H9 (cell line): Measurements from ENCODE around the gene EFNB2. TPM values are rescaled to one million over a fixed set of nuclear protein-coding genes. Genes with fewer than 3 reads are reported as not detected.

Experiments used
- DNase-seq: peaks from one replicate; pipeline ENCODE4 v3.0.0-alpha.2; 2017
- H2AFZ ChIP-seq: one replicate; pipeline ENCODE4 v1.6.1; 2013; ENCODE audit warnings: mild to moderate bottlenecking, low read length, control low read depth, moderate library complexity
- H2AK5ac ChIP-seq: 2 replicates; pipeline ENCODE4 v1.6.1; 2013; ENCODE audit warnings: low read length, control low read depth, mixed read lengths; ENCODE audit not compliant: insufficient read length
- H2BK120ac ChIP-seq: one replicate; pipeline ENCODE4 v1.6.1; 2013; ENCODE audit warnings: low read depth, mild to moderate bottlenecking, low read length, control low read depth, inconsistent platforms; ENCODE audit not compliant: poor library complexity, severe bottlenecking
- H2BK12ac ChIP-seq: 2 replicates; pipeline ENCODE4 v1.6.1; 2013; ENCODE audit warnings: low read length, control low read depth, mixed read lengths, low read depth; ENCODE audit not compliant: insufficient read length
- H2BK15ac ChIP-seq: 2 replicates; pipeline ENCODE4 v1.6.1; 2013; ENCODE audit warnings: low read depth, low read length, control low read depth
- H2BK20ac ChIP-seq: one replicate; pipeline ENCODE4 v1.6.1; 2013; ENCODE audit warnings: low read depth, mild to moderate bottlenecking, low read length, control low read depth, inconsistent platforms; ENCODE audit not compliant: poor library complexity, severe bottlenecking
- H2BK5ac ChIP-seq: 2 replicates; pipeline ENCODE4 v1.6.1; 2013; ENCODE audit warnings: low read length, control low read depth, mixed read lengths; ENCODE audit not compliant: insufficient read length
- H3K14ac ChIP-seq: 2 replicates; pipeline ENCODE4 v1.6.1; 2013; ENCODE audit warnings: low read length, control low read depth; ENCODE audit not compliant: insufficient read depth
- H3K18ac ChIP-seq: 2 replicates; pipeline ENCODE4 v1.6.1; 2013; ENCODE audit warnings: low read depth, mild to moderate bottlenecking, mixed read lengths, low read length, control low read depth; ENCODE audit not compliant: insufficient read length
- H3K23ac ChIP-seq: 2 replicates; pipeline ENCODE4 v1.6.1; 2013; ENCODE audit warnings: low read length, control low read depth, mixed read lengths, low read depth; ENCODE audit not compliant: insufficient read length
- H3K23me2 ChIP-seq: 2 replicates; pipeline ENCODE4 v1.6.1; 2013; ENCODE audit warnings: low read depth, mild to moderate bottlenecking, mixed read lengths, low read length, control low read depth; ENCODE audit not compliant: insufficient read length, poor library complexity, severe bottlenecking
- H3K27ac ChIP-seq: 2 replicates; pipeline ENCODE4 v1.5.1; 2013; ENCODE audit warnings: low read length, control low read depth, mixed read lengths, low read depth; ENCODE audit not compliant: insufficient read length
- H3K27me3 ChIP-seq: 2 replicates; pipeline ENCODE4 v1.6.1; 2013; ENCODE audit warnings: low read length, control low read depth, inconsistent platforms; ENCODE audit not compliant: insufficient read depth
- H3K4ac ChIP-seq: 2 replicates; pipeline ENCODE4 v1.6.1; 2013; ENCODE audit warnings: low read depth, mild to moderate bottlenecking, control low read depth, inconsistent platforms, low read length, moderate library complexity
- H3K4me1 ChIP-seq: 2 replicates; pipeline ENCODE4 v1.6.1; 2013; ENCODE audit warnings: low read length, control low read depth, inconsistent platforms; ENCODE audit not compliant: insufficient read depth
- H3K4me2 ChIP-seq: 2 replicates; pipeline ENCODE4 v1.6.1; 2013; ENCODE audit warnings: low read length, control low read depth, mixed read lengths; ENCODE audit not compliant: insufficient read length, insufficient read depth
- H3K56ac ChIP-seq: 2 replicates; pipeline ENCODE4 v1.6.1; 2013; ENCODE audit warnings: low read depth, mild to moderate bottlenecking, mixed read lengths, low read length, control low read depth; ENCODE audit not compliant: insufficient read length
- H3K79me1 ChIP-seq: 2 replicates; pipeline ENCODE4 v1.6.1; 2013; ENCODE audit warnings: low read depth, mild to moderate bottlenecking, moderate library complexity, low read length, control low read depth, inconsistent platforms; ENCODE audit not compliant: insufficient read depth, poor library complexity, severe bottlenecking
- H3K79me2 ChIP-seq: 2 replicates; pipeline ENCODE4 v1.6.1; 2013; ENCODE audit warnings: low read length, control low read depth, inconsistent platforms; ENCODE audit not compliant: insufficient read depth
- H3K9ac ChIP-seq: 2 replicates; pipeline ENCODE4 v1.6.1; 2013; ENCODE audit warnings: low read length, control low read depth, mixed read lengths; ENCODE audit not compliant: insufficient read length; ENCODE audit errors: extremely low read depth
- H3K9me3 ChIP-seq: one replicate; pipeline ENCODE4 v1.6.1; 2013; ENCODE audit warnings: low read depth, low read length, inconsistent platforms; ENCODE audit not compliant: control insufficient read depth
- H3T11ph ChIP-seq: one replicate; pipeline ENCODE4 v1.6.1; 2013; ENCODE audit warnings: mild to moderate bottlenecking, low read length, control low read depth, inconsistent platforms
- H4K20me1 ChIP-seq: one replicate; pipeline ENCODE4 v1.6.1; 2013; ENCODE audit not compliant: control insufficient read depth, insufficient read length, insufficient read depth
- H4K5ac ChIP-seq: 2 replicates; pipeline ENCODE4 v1.6.1; 2013; ENCODE audit warnings: low read depth, mild to moderate bottlenecking, mixed read lengths, low read length, control low read depth; ENCODE audit not compliant: insufficient read length
- H4K8ac ChIP-seq: replicated peaks from 2 replicates; pipeline ENCODE4 v1.6.1; 2013; ENCODE audit warnings: low read length, control low read depth, mixed read lengths, low read depth; ENCODE audit not compliant: insufficient read length
- H4K91ac ChIP-seq: 2 replicates; pipeline ENCODE4 v1.6.1; 2013; ENCODE audit warnings: low read depth, mild to moderate bottlenecking, moderate library complexity, mixed read lengths, low read length, control low read depth; ENCODE audit not compliant: insufficient read length
- H3K27ac Mint-ChIP-seq, 3 experiments: 2 replicates in 2 of 3; 3 replicates in 1 of 3; pipeline ENCODE4 v1.8.0; 2020 to 2021; ENCODE audit warnings: mixed read lengths in 3 of 3, mild to moderate bottlenecking in 1 of 3, moderate library complexity in 1 of 3
- H3K27me3 Mint-ChIP-seq: 2 replicates; pipeline ENCODE4 v1.8.0; 2021; ENCODE audit warnings: low read depth, mild to moderate bottlenecking, moderate library complexity, mixed read lengths
- H3K36me3 Mint-ChIP-seq, 3 experiments: 2 replicates in 2 of 3; 3 replicates in 1 of 3; pipeline ENCODE4 v1.8.0; 2020 to 2021; ENCODE audit warnings: low read depth in 3 of 3, mixed read lengths in 3 of 3; ENCODE audit not compliant: insufficient read depth in 1 of 3
- H3K4me1 Mint-ChIP-seq, 2 experiments: 2 replicates each; pipeline ENCODE4 v1.8.0; 2020; ENCODE audit warnings: mixed read lengths in 2 of 2
- H3K4me3 Mint-ChIP-seq, 2 experiments: 2 replicates in 1 of 2; 3 replicates in 1 of 2; pipeline ENCODE4 v1.8.0; 2020 to 2021; ENCODE audit warnings: mild to moderate bottlenecking in 2 of 2, mixed read lengths in 2 of 2, moderate library complexity in 1 of 2
- H3K9me3 Mint-ChIP-seq, 2 experiments: 2 replicates in 1 of 2; 3 replicates in 1 of 2; pipeline ENCODE4 v1.8.0; 2020; ENCODE audit warnings: mild to moderate bottlenecking in 2 of 2, mixed read lengths in 2 of 2, moderate library complexity in 1 of 2
- CTCF ChIP-seq: fragments of 200-600 bp; sonication (generic); conservative IDR thresholded peaks from 3 replicates; pipeline ENCODE4 v1.8.0; 2021; ENCODE audit warnings: antibody characterized with exemption, mild to moderate bottlenecking
- total RNA-seq: library from RNA; stranded (reverse); gene quantifications from 2 replicates; pipeline ENCODE4 v1.2.1, GENCODE V29; 2021

EFNB2 gene
- total RNA-seq, 1 experiment from 2014 or later = 12.7 TPM

- Histone ChIP-seq H2AFZ (no peak overlapping the region), H2BK5ac (no peak overlapping the region), H3K79me1 (no peaks in the 10 kb centered on the region), H2BK120ac (no peak overlapping the region), H3K23me2 (no peaks in the 10 kb centered on the region), H3K4me2 (no peak overlapping the region), H3K18ac (no peak overlapping the region), H3K56ac (no peak overlapping the region), H2AK5ac (no peak overlapping the region), H3K9ac (no peak overlapping the region), H2BK15ac (no peak overlapping the region), H4K20me1 (no peaks in the 10 kb centered on the region), H4K8ac (no peak overlapping the region), H3K23ac (no peak overlapping the region), H3K79me2 (no peaks in the 10 kb centered on the region), H2BK20ac (no peak overlapping the region), H3T11ph (no peak overlapping the region), H2BK12ac (no peak overlapping the region), H3K9me3 (no peaks in the 10 kb centered on the region), H4K91ac (no peak overlapping the region), H3K4me1 (peaks cover 3% of the 10 kb centered on the region; the same call in 1 of the 2 replicates), H3K4ac (no peak overlapping the region), H3K27ac (no peak overlapping the region), H3K27me3 (no peaks in the 10 kb centered on the region), H4K5ac (no peak overlapping the region), H3K14ac (no peak overlapping the region)
- TF ChIP-seq CTCF = no peak
- Mint-ChIP-seq H3K36me3 (peaks cover 27 to 33% (median 29%) of the 10 kb centered on the region in 3 experiments; a peak in 6 of 7 replicates), H3K27ac (no peak overlapping the region), H3K9me3 (no peaks in the 10 kb centered on the region), H3K4me3 (no peak overlapping the region), H3K4me1 (peaks cover 34 to 44% of the 10 kb centered on the region in 2 experiments), H3K27me3 (no peaks in the 10 kb centered on the region)
- no peak for DNase-seq
Measured at GRCh38 chr13:106494506-106494905, 41.0 kb downstream of the EFNB2 start.
